GM12872 (cell line): ENCODE results near the gene PPP2R2B.

ENCODE experiments used
- CTCF ChIP-seq: IDR thresholded peaks from 3 replicates; pipeline ENCODE4 v1.5.1; 2011; ENCODE audit warnings: low read depth, mild to moderate bottlenecking, low read length, moderate library complexity; ENCODE audit not compliant: insufficient read depth

Gene PPP2R2B

GRCh38 chr5:146794326-146795029 lies 84.1 kb downstream of the PPP2R2B start:
- no peak for TF ChIP-seq CTCF

- no peak for TF ChIP-seq CTCF
Observed at GRCh38 chr5:146793709-146794108, 84.8 kb downstream of the PPP2R2B start.

- no peak for TF ChIP-seq CTCF
Observed at GRCh38 chr5:146791471-146791870, 87.1 kb downstream of the PPP2R2B start.

GRCh38 chr5:146789712-146790653 lies 88.6 kb downstream of the PPP2R2B start:
- TF ChIP-seq CTCF, result no peak

GRCh38 chr5:146788898-146789297 lies 89.7 kb downstream of the PPP2R2B start:
- no peak for TF ChIP-seq CTCF

- TF ChIP-seq CTCF, result no peak
Observed at GRCh38 chr5:146785065-146785464, 93.5 kb downstream of the PPP2R2B start.

- TF ChIP-seq CTCF, result no peak
Observed at GRCh38 chr5:146781157-146781556, 97.4 kb downstream of the PPP2R2B start.
